B cell (primary cell): ENCODE results near the gene PGM5. TPM values are rescaled to one million over a fixed set of nuclear protein-coding genes. Genes with fewer than 3 reads are reported as not detected.

ENCODE experiments used
- ATAC-seq: fragments of 200-7000 bp; cut with Tn5 transposase; one replicate; pipeline ENCODE4 v1.10.0; 2021; ENCODE audit warnings: low read depth, mild to moderate bottlenecking, moderate number of reproducible peaks, moderate library complexity
- CTCF ChIA-PET: fragments of 350-600 bp; sonication (Branson Sonifier 250); formaldehyde crosslinking; loops from one replicate; lab custom pipeline; 2021; ENCODE audit warnings: antibody characterized with exemption, inconsistent platforms; lab: Charles Lee
- POLR2A ChIA-PET: fragments of 350-600 bp; sonication (Branson Sonifier 250); formaldehyde crosslinking; loops from one replicate; lab custom pipeline; 2021; ENCODE audit warnings: antibody characterized with exemption; lab: Charles Lee
- DNase-seq: peaks from one replicate; pipeline ENCODE4 v3.0.0; 2013
- H2AFZ ChIP-seq: 2 replicates; pipeline ENCODE4 v1.6.1; 2012; ENCODE audit warnings: mild to moderate bottlenecking, low read depth, low read length; ENCODE audit not compliant: insufficient read depth, poor library complexity, severe bottlenecking
- H3K27ac ChIP-seq, 2 donors: 1 replicate in 1 of 2; 2 replicates in 1 of 2; pipeline ENCODE4 v1.5.1; 2012 to 2013; ENCODE audit warnings: low read length in 2 of 2, mild to moderate bottlenecking in 2 of 2, moderate library complexity in 1 of 2
- H3K27me3 ChIP-seq, 4 experiments: fragments of 200-600 bp in 1 of 4; sonication (generic) in 1 of 4; replicated peaks in 1 of 4; 1 replicate in 2 of 4; 2 replicates in 2 of 4; pipeline versions ENCODE4 v1.6.1 to v1.7.0; 2013 to 2016; ENCODE audit warnings: low read length in 3 of 4, mild to moderate bottlenecking in 2 of 4, mixed read lengths in 1 of 4, moderate library complexity in 1 of 4; ENCODE audit not compliant: insufficient read depth in 4 of 4, control insufficient read depth in 3 of 4; ENCODE audit errors: control extremely low read depth in 1 of 4
- H3K36me3 ChIP-seq, 2 experiments: replicated peaks in 1 of 2; 1 replicate in 1 of 2; 2 replicates in 1 of 2; pipeline versions ENCODE4 v1.6.1 to v1.7.1; 2013; ENCODE audit warnings: low read length in 1 of 2; ENCODE audit not compliant: insufficient read depth in 2 of 2, control insufficient read depth in 1 of 2; ENCODE audit errors: control extremely low read depth in 1 of 2, extremely low read depth in 1 of 2
- H3K4me1 ChIP-seq, 2 donors: fragments of 200-600 bp in 1 of 2; sonication (generic) in 1 of 2; 1 replicate in 1 of 2; 2 replicates in 1 of 2; pipeline versions ENCODE4 v1.5.1 to v1.6.1; 2013 to 2017; ENCODE audit warnings: low read length in 2 of 2; ENCODE audit not compliant: control insufficient read depth in 2 of 2, insufficient read depth in 2 of 2
- H3K4me2 ChIP-seq: replicated peaks from 2 replicates; pipeline ENCODE3; 2012; ENCODE audit warnings: mild to moderate bottlenecking, low read depth, low read length; ENCODE audit not compliant: poor library complexity, severe bottlenecking
- H3K4me3 ChIP-seq, 5 experiments: fragments of 200-600 bp in 1 of 5; sonication (generic) in 1 of 5; 1 replicate in 3 of 5; 2 replicates in 2 of 5; pipeline versions ENCODE4 v1.5.1 to v1.7.0; 2011 to 2016; ENCODE audit warnings: low read length in 4 of 5, mild to moderate bottlenecking in 4 of 5, low read depth in 2 of 5, control low read depth in 1 of 5, moderate library complexity in 1 of 5; ENCODE audit not compliant: insufficient read depth in 1 of 5; ENCODE audit errors: control extremely low read depth in 1 of 5, extremely low read depth in 1 of 5
- H3K79me2 ChIP-seq: fragments of 200-600 bp; sonication (generic); one replicate; pipeline ENCODE4 v1.6.0; 2016; ENCODE audit warnings: low read length; ENCODE audit not compliant: control insufficient read depth, insufficient read depth
- H3K9ac ChIP-seq: fragments of 200-600 bp; sonication (generic); 2 replicates; pipeline ENCODE4 v1.6.1; 2017; ENCODE audit warnings: mild to moderate bottlenecking, low read length, moderate library complexity
- H3K9me3 ChIP-seq, 3 donors: one replicate each; pipeline versions ENCODE4 v1.6.1 to v1.7.1; 2013; ENCODE audit warnings: low read length in 2 of 3; ENCODE audit not compliant: control insufficient read depth in 2 of 3, insufficient read depth in 1 of 3; ENCODE audit errors: control extremely low read depth in 1 of 3
- H4K20me1 ChIP-seq: 2 replicates; pipeline ENCODE4 v1.6.0; 2012; ENCODE audit warnings: mild to moderate bottlenecking, low read length; ENCODE audit not compliant: insufficient read depth, control insufficient read depth, poor library complexity, severe bottlenecking
- H3K27ac Mint-ChIP-seq: one replicate; pipeline ENCODE4 v1.8.0; 2021; ENCODE audit warnings: mixed read lengths
- H3K27me3 Mint-ChIP-seq: one replicate; pipeline ENCODE4 v1.8.0; 2021; ENCODE audit warnings: mixed read lengths
- H3K4me1 Mint-ChIP-seq: one replicate; pipeline ENCODE4 v1.8.0; 2021; ENCODE audit warnings: mixed read lengths
- H3K4me3 Mint-ChIP-seq: one replicate; pipeline ENCODE4 v1.8.0; 2021; ENCODE audit warnings: mixed read lengths
- H3K9me3 Mint-ChIP-seq: one replicate; pipeline ENCODE4 v1.8.0; 2022; ENCODE audit warnings: mixed read lengths; ENCODE audit not compliant: insufficient read depth
- EZH2 ChIP-seq: IDR thresholded peaks from 2 replicates; pipeline ENCODE4 v1.6.1; 2012; ENCODE audit warnings: borderline replicate concordance, low read depth, mild to moderate bottlenecking, moderate library complexity, low read length; ENCODE audit not compliant: insufficient read depth, poor library complexity, severe bottlenecking
- WGBS: methylation state at CpG from one replicate; pipeline ENCODE4 v1.1.5; 2013; ENCODE audit warnings: missing lambda C conversion rate; ENCODE audit not compliant: insufficient coverage; 5-methylcytosine and 5-hydroxymethylcytosine counted together
- intact Hi-C: fragments of 100-400 bp; cut with micrococcal nuclease; formaldehyde crosslinking; loops from one replicate; pipeline ENCODE4 v1.10.0; 2022
- polyA plus RNA-seq: library from polyadenylated mRNA; depleted of rRNA; stranded (reverse); fragments of >200 nt; gene quantifications from 2 replicates; pipeline ENCODE4 v1.2.3, GENCODE V29; 2012
- total RNA-seq, 2 donors: library from RNA; stranded (reverse); fragments of 120-200 nt in 1 of 2; gene quantifications; 1 replicate in 1 of 2; 2 replicates in 1 of 2; pipeline versions ENCODE4 v1.2.3 to v1.2.4, GENCODE V29; 2013 to 2022
- TF ChIP-seq, protein P1 (sequence below): fragments of 200-600 bp; IDR thresholded peaks from one replicate; pipeline ENCODE4 v1.8.0; 2022; ENCODE audit warnings: antibody characterized with exemption, mild to moderate bottlenecking

PGM5 gene
- total and polyA plus RNA-seq, 2 donors (not counting 1 experiment from before 2014, with no cell fraction given) = not detected

DNA sequence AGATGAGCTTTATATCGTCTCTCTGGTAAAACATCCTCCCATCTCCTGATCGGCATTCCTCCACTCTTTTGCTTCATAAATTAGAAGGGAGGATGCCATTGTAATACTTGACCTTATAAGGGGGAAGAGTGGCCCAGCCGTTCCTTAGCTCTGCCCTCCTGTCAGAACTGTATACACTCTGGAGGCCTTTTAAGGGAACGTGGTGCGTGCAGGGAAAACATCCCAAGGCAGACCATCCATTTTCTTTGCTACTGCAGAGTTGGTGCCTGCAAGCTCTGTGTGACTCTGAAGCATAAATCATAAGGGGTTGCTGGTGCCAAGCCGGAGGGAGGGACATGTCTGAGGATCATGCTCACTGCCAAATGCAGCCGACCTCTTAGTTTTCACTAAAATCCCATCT, 90.4 kb downstream of the PGM5 start:
- Histone ChIP-seq H3K4me1 (no peaks in the 10 kb centered on the region), H3K27ac (no peak overlapping the region), H4K20me1 (no peaks in the 10 kb centered on the region), H3K36me3 (no peaks in the 10 kb centered on the region), H3K79me2 (no peaks in the 10 kb centered on the region), H2AFZ (no peak overlapping the region), H3K9ac (no peak overlapping the region), H3K27me3 (peaks cover 0 to 3% (median 0%) of the 10 kb centered on the region in 4 experiments), H3K4me2 (no peak overlapping the region), H3K4me3 (no peak overlapping the region), H3K9me3 (peaks cover 0 to under 1% (median 0%) of the 10 kb centered on the region in 3 donors)
- WGBS = 93% methylated on average over 3 of the region's 7 CpGs
- intact Hi-C loops = no loop called here
- TF ChIP-seq, protein P1, sequence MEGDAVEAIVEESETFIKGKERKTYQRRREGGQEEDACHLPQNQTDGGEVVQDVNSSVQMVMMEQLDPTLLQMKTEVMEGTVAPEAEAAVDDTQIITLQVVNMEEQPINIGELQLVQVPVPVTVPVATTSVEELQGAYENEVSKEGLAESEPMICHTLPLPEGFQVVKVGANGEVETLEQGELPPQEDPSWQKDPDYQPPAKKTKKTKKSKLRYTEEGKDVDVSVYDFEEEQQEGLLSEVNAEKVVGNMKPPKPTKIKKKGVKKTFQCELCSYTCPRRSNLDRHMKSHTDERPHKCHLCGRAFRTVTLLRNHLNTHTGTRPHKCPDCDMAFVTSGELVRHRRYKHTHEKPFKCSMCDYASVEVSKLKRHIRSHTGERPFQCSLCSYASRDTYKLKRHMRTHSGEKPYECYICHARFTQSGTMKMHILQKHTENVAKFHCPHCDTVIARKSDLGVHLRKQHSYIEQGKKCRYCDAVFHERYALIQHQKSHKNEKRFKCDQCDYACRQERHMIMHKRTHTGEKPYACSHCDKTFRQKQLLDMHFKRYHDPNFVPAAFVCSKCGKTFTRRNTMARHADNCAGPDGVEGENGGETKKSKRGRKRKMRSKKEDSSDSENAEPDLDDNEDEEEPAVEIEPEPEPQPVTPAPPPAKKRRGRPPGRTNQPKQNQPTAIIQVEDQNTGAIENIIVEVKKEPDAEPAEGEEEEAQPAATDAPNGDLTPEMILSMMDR = no peak
- TF ChIP-seq EZH2 = no peak
- ATAC-seq (no peak), DNase-seq (no peak)
- Mint-ChIP-seq H3K27me3 (peaks cover 24% of the 10 kb centered on the region), H3K4me3 (no peak overlapping the region), H3K27ac (no peak overlapping the region), H3K4me1 (no peaks in the 10 kb centered on the region), H3K9me3 (no peaks in the 10 kb centered on the region)
- ChIA-PET POLR2A (no interaction called here), CTCF (no interaction called here)

DNA sequence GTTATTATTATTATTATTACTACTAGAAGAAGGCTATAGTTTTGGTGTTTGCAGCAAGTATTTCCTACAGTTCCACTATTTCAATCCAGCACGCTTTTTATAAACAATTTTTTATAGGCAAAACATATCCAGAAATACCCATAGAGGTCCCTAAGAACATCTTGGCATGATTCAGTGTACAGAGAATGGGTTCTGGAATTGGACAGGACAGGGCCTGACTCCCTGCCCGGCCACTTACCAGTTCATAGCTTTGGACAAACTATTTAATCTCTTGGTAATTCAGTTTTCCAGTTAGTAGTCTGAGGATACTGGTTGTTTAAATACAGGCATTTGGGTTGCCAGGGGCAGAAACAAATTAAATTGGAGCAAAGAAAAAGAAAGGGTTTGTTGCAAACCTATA, 91.2 kb downstream of the PGM5 start:
- no peaks in the 10 kb centered on the region for H3K4me1 ChIP-seq
- peaks cover 3% of the 10 kb centered on the region for H3K4me1 Mint-ChIP-seq
- intact Hi-C loops = no loop called here

More for the DNA sequence above, 91.2 kb downstream of the PGM5 start:
- ATAC-seq (no peak), DNase-seq (no peak)
- Histone ChIP-seq H3K4me3 (no peak overlapping the region), H4K20me1 (no peaks in the 10 kb centered on the region), H3K4me2 (no peak overlapping the region), H2AFZ (no peak overlapping the region), H3K79me2 (no peaks in the 10 kb centered on the region), H3K27me3 (peaks cover 0 to 3% (median 0%) of the 10 kb centered on the region in 4 experiments), H3K9ac (no peak overlapping the region), H3K36me3 (no peaks in the 10 kb centered on the region), H3K27ac (no peak overlapping the region), H3K9me3 (no peaks in the 10 kb centered on the region)
- TF ChIP-seq, protein P1 = no peak
- TF ChIP-seq EZH2 = no peak
- Mint-ChIP-seq H3K27me3 (peaks cover 27% of the 10 kb centered on the region), H3K9me3 (no peaks in the 10 kb centered on the region), H3K4me3 (no peak overlapping the region), H3K27ac (no peak overlapping the region)
- ChIA-PET POLR2A (no interaction called here), CTCF (no interaction called here)
- WGBS = no CpG with 5 or more reads among the region's 2 CpGs
